ENCODE measurements around the gene NUPR2. TPM values are rescaled to one million over a fixed set of nuclear protein-coding genes. Genes with fewer than 3 reads are reported as not detected.
"Not testable (repeated sequence)": the region's sequence is repeated elsewhere in the genome, so short reads cannot be mapped to it uniquely, and the experiment has no call there.

Gene NUPR2
- total and polyA plus RNA-seq, 2 donors from 2014 or later, result 10.3 to 39.6 TPM

- no peak for TF ChIP-seq CTCF (IDR thresholded peaks at IDR 0.05; ENCODE audit: borderline replicate concordance, extremely low read depth, insufficient read depth)
- FAIRE-seq, result no peak
- no peaks in the 10 kb centered on the region for H3K27me3 ChIP-seq (ENCODE audit: control insufficient read depth, insufficient read depth, low read length)
- no peak overlapping the region for H3K27ac ChIP-seq (ENCODE audit: low read depth in 2 of 2, low read length in 2 of 2)
- peaks cover 0 to 10% (median 8%) of the 10 kb centered on the region in 3 donors for H3K4me1 ChIP-seq (ENCODE audit: control insufficient read depth in 2 of 3, insufficient read depth in 2 of 3, low read depth in 1 of 3, low read length in 3 of 3)
- peaks cover 0 to 3% (median 2%) of the 10 kb centered on the region in 3 donors for H3K36me3 ChIP-seq (ENCODE audit: control insufficient read depth in 2 of 3, insufficient read depth in 3 of 3, low read length in 3 of 3)
- H3K9ac ChIP-seq (ENCODE audit: low read length in 3 of 3), result no peak overlapping the region
- no peak overlapping the region for H3K4me3 ChIP-seq (ENCODE audit: low read length in 3 of 3)
- H3K9me3 ChIP-seq (ENCODE audit: control insufficient read depth in 2 of 3, insufficient read depth in 1 of 3, low read length in 3 of 3), result no peaks in the 10 kb centered on the region
- peak in 1 of 5 donors; percentile 73 for DNase-seq
- intact Hi-C loops (cut with DNase I), result no loop called here
These were observed 34.4 kb downstream of the NUPR2 start for GRCh38 chr7:56081626-56082340.

- H3K27ac ChIP-seq (ENCODE audit: low read depth in 2 of 2, low read length in 2 of 2); H3K9ac ChIP-seq (ENCODE audit: low read length in 3 of 3); H3K4me1 ChIP-seq (ENCODE audit: control insufficient read depth in 2 of 3, insufficient read depth in 2 of 3, low read depth in 1 of 3, low read length in 3 of 3); DNase-seq; H3K36me3 ChIP-seq (ENCODE audit: control insufficient read depth in 2 of 3, insufficient read depth in 3 of 3, low read length in 3 of 3); intact Hi-C loops (cut with DNase I); H3K27me3 ChIP-seq (ENCODE audit: control insufficient read depth, insufficient read depth, low read length); H3K9me3 ChIP-seq (ENCODE audit: control insufficient read depth in 2 of 3, insufficient read depth in 1 of 3, low read length in 3 of 3); H3K4me3 ChIP-seq (ENCODE audit: low read length in 3 of 3); FAIRE-seq: not testable (repeated sequence)
These were observed 35.3 kb downstream of the NUPR2 start for GRCh38 chr7:56080726-56081435.

- Histone ChIP-seq H3K4me3 (ENCODE audit: low read length in 3 of 3) (no peak overlapping the region), H3K9ac (ENCODE audit: low read length in 3 of 3) (peak overlapping the region in 1 of 3 donors; percentile 12), H3K36me3 (ENCODE audit: control insufficient read depth in 2 of 3, insufficient read depth in 3 of 3, low read length in 3 of 3) (peaks cover 0 to 3% (median 2%) of the 10 kb centered on the region in 3 donors), H3K27me3 (ENCODE audit: control insufficient read depth, insufficient read depth, low read length) (no peaks in the 10 kb centered on the region), H3K9me3 (ENCODE audit: control insufficient read depth in 2 of 3, insufficient read depth in 1 of 3, low read length in 3 of 3) (no peaks in the 10 kb centered on the region), H3K27ac (ENCODE audit: low read depth in 2 of 2, low read length in 2 of 2) (no peak overlapping the region), H3K4me1 (ENCODE audit: control insufficient read depth in 2 of 3, insufficient read depth in 2 of 3, low read depth in 1 of 3, low read length in 3 of 3) (peaks cover 0 to 10% (median 8%) of the 10 kb centered on the region in 3 donors)
- intact Hi-C loops (cut with DNase I), result no loop called here
- peak in 2 of 5 donors; percentile 47 to 94 for DNase-seq
- TF ChIP-seq CTCF (IDR thresholded peaks at IDR 0.05; ENCODE audit: borderline replicate concordance, extremely low read depth, insufficient read depth), result peak; percentile 34
- FAIRE-seq, result no peak
These were observed 36.6 kb downstream of the NUPR2 start for GRCh38 chr7:56079450-56080185.

GRCh38 chr7:56078196-56078595 lies 38.0 kb downstream of the NUPR2 start:
- Histone ChIP-seq H3K4me3 (ENCODE audit: low read length in 3 of 3) (no peak overlapping the region), H3K27ac (ENCODE audit: low read depth in 2 of 2, low read length in 2 of 2) (no peak overlapping the region), H3K9me3 (ENCODE audit: control insufficient read depth in 2 of 3, insufficient read depth in 1 of 3, low read length in 3 of 3) (no peaks in the 10 kb centered on the region), H3K4me1 (ENCODE audit: control insufficient read depth in 2 of 3, insufficient read depth in 2 of 3, low read depth in 1 of 3, low read length in 3 of 3) (peaks cover 0 to 6% (median 4%) of the 10 kb centered on the region in 3 donors), H3K36me3 (ENCODE audit: control insufficient read depth in 2 of 3, insufficient read depth in 3 of 3, low read length in 3 of 3) (peaks cover 0 to 3% (median 2%) of the 10 kb centered on the region in 3 donors), H3K27me3 (ENCODE audit: control insufficient read depth, insufficient read depth, low read length) (no peaks in the 10 kb centered on the region), H3K9ac (ENCODE audit: low read length in 3 of 3) (no peak overlapping the region)
- peak in 1 of 5 donors; percentile 67 for DNase-seq
- no peak for FAIRE-seq
- no peak for TF ChIP-seq CTCF (IDR thresholded peaks at IDR 0.05; ENCODE audit: borderline replicate concordance, extremely low read depth, insufficient read depth)
- intact Hi-C loops (cut with DNase I), result no loop called here

Measured in kidney (tissue), 14 donors.